B cell (primary cell): ENCODE results near the gene KANK2. TPM values are rescaled to one million over a fixed set of nuclear protein-coding genes. Genes with fewer than 3 reads are reported as not detected.
"Not testable (repeated sequence)": the region's sequence is repeated elsewhere in the genome, so short reads cannot be mapped to it uniquely, and the experiment has no call there.

Source experiments
- ATAC-seq: fragments of 200-7000 bp; cut with Tn5 transposase; one replicate; pipeline ENCODE4 v1.10.0; 2021; ENCODE audit warnings: low read depth, mild to moderate bottlenecking, moderate number of reproducible peaks, moderate library complexity
- CTCF ChIA-PET: fragments of 350-600 bp; sonication (Branson Sonifier 250); formaldehyde crosslinking; loops from one replicate; lab custom pipeline; 2021; ENCODE audit warnings: antibody characterized with exemption, inconsistent platforms; lab: Charles Lee
- POLR2A ChIA-PET: fragments of 350-600 bp; sonication (Branson Sonifier 250); formaldehyde crosslinking; loops from one replicate; lab custom pipeline; 2021; ENCODE audit warnings: antibody characterized with exemption; lab: Charles Lee
- DNase-seq: peaks from one replicate; pipeline ENCODE4 v3.0.0; 2013
- H2AFZ ChIP-seq: 2 replicates; pipeline ENCODE4 v1.6.1; 2012; ENCODE audit warnings: mild to moderate bottlenecking, low read depth, low read length; ENCODE audit not compliant: insufficient read depth, poor library complexity, severe bottlenecking
- H3K27ac ChIP-seq, 2 donors: 1 replicate in 1 of 2; 2 replicates in 1 of 2; pipeline ENCODE4 v1.5.1; 2012 to 2013; ENCODE audit warnings: low read length in 2 of 2, mild to moderate bottlenecking in 2 of 2, moderate library complexity in 1 of 2
- H3K27me3 ChIP-seq, 4 experiments: fragments of 200-600 bp in 1 of 4; sonication (generic) in 1 of 4; replicated peaks in 1 of 4; 1 replicate in 2 of 4; 2 replicates in 2 of 4; pipeline versions ENCODE4 v1.6.1 to v1.7.0; 2013 to 2016; ENCODE audit warnings: low read length in 3 of 4, mild to moderate bottlenecking in 2 of 4, mixed read lengths in 1 of 4, moderate library complexity in 1 of 4; ENCODE audit not compliant: insufficient read depth in 4 of 4, control insufficient read depth in 3 of 4; ENCODE audit errors: control extremely low read depth in 1 of 4
- H3K36me3 ChIP-seq, 2 experiments: replicated peaks in 1 of 2; 1 replicate in 1 of 2; 2 replicates in 1 of 2; pipeline versions ENCODE4 v1.6.1 to v1.7.1; 2013; ENCODE audit warnings: low read length in 1 of 2; ENCODE audit not compliant: insufficient read depth in 2 of 2, control insufficient read depth in 1 of 2; ENCODE audit errors: control extremely low read depth in 1 of 2, extremely low read depth in 1 of 2
- H3K4me1 ChIP-seq, 2 donors: fragments of 200-600 bp in 1 of 2; sonication (generic) in 1 of 2; 1 replicate in 1 of 2; 2 replicates in 1 of 2; pipeline versions ENCODE4 v1.5.1 to v1.6.1; 2013 to 2017; ENCODE audit warnings: low read length in 2 of 2; ENCODE audit not compliant: control insufficient read depth in 2 of 2, insufficient read depth in 2 of 2
- H3K4me2 ChIP-seq: replicated peaks from 2 replicates; pipeline ENCODE3; 2012; ENCODE audit warnings: mild to moderate bottlenecking, low read depth, low read length; ENCODE audit not compliant: poor library complexity, severe bottlenecking
- H3K4me3 ChIP-seq, 5 experiments: fragments of 200-600 bp in 1 of 5; sonication (generic) in 1 of 5; 1 replicate in 3 of 5; 2 replicates in 2 of 5; pipeline versions ENCODE4 v1.5.1 to v1.7.0; 2011 to 2016; ENCODE audit warnings: low read length in 4 of 5, mild to moderate bottlenecking in 4 of 5, low read depth in 2 of 5, control low read depth in 1 of 5, moderate library complexity in 1 of 5; ENCODE audit not compliant: insufficient read depth in 1 of 5; ENCODE audit errors: control extremely low read depth in 1 of 5, extremely low read depth in 1 of 5
- H3K79me2 ChIP-seq: fragments of 200-600 bp; sonication (generic); one replicate; pipeline ENCODE4 v1.6.0; 2016; ENCODE audit warnings: low read length; ENCODE audit not compliant: control insufficient read depth, insufficient read depth
- H3K9ac ChIP-seq: fragments of 200-600 bp; sonication (generic); 2 replicates; pipeline ENCODE4 v1.6.1; 2017; ENCODE audit warnings: mild to moderate bottlenecking, low read length, moderate library complexity
- H3K9me3 ChIP-seq, 3 donors: one replicate each; pipeline versions ENCODE4 v1.6.1 to v1.7.1; 2013; ENCODE audit warnings: low read length in 2 of 3; ENCODE audit not compliant: control insufficient read depth in 2 of 3, insufficient read depth in 1 of 3; ENCODE audit errors: control extremely low read depth in 1 of 3
- H4K20me1 ChIP-seq: 2 replicates; pipeline ENCODE4 v1.6.0; 2012; ENCODE audit warnings: mild to moderate bottlenecking, low read length; ENCODE audit not compliant: insufficient read depth, control insufficient read depth, poor library complexity, severe bottlenecking
- H3K27ac Mint-ChIP-seq: one replicate; pipeline ENCODE4 v1.8.0; 2021; ENCODE audit warnings: mixed read lengths
- H3K27me3 Mint-ChIP-seq: one replicate; pipeline ENCODE4 v1.8.0; 2021; ENCODE audit warnings: mixed read lengths
- H3K4me1 Mint-ChIP-seq: one replicate; pipeline ENCODE4 v1.8.0; 2021; ENCODE audit warnings: mixed read lengths
- H3K4me3 Mint-ChIP-seq: one replicate; pipeline ENCODE4 v1.8.0; 2021; ENCODE audit warnings: mixed read lengths
- H3K9me3 Mint-ChIP-seq: one replicate; pipeline ENCODE4 v1.8.0; 2022; ENCODE audit warnings: mixed read lengths; ENCODE audit not compliant: insufficient read depth
- CTCF ChIP-seq: fragments of 200-600 bp; IDR thresholded peaks from one replicate; pipeline ENCODE4 v1.8.0; 2022; ENCODE audit warnings: antibody characterized with exemption, mild to moderate bottlenecking
- EZH2 ChIP-seq: IDR thresholded peaks from 2 replicates; pipeline ENCODE4 v1.6.1; 2012; ENCODE audit warnings: borderline replicate concordance, low read depth, mild to moderate bottlenecking, moderate library complexity, low read length; ENCODE audit not compliant: insufficient read depth, poor library complexity, severe bottlenecking
- WGBS: methylation state at CpG from one replicate; pipeline ENCODE4 v1.1.5; 2013; ENCODE audit warnings: missing lambda C conversion rate; ENCODE audit not compliant: insufficient coverage; 5-methylcytosine and 5-hydroxymethylcytosine counted together
- intact Hi-C: fragments of 100-400 bp; cut with micrococcal nuclease; formaldehyde crosslinking; loops from one replicate; pipeline ENCODE4 v1.10.0; 2022
- polyA plus RNA-seq: library from polyadenylated mRNA; depleted of rRNA; stranded (reverse); fragments of >200 nt; gene quantifications from 2 replicates; pipeline ENCODE4 v1.2.3, GENCODE V29; 2012
- total RNA-seq, 2 donors: library from RNA; stranded (reverse); fragments of 120-200 nt in 1 of 2; gene quantifications; 1 replicate in 1 of 2; 2 replicates in 1 of 2; pipeline versions ENCODE4 v1.2.3 to v1.2.4, GENCODE V29; 2013 to 2022

Gene KANK2
- total and polyA plus RNA-seq, 2 donors (not counting 1 experiment from before 2014, with no cell fraction given): 0.54 to 18.9 TPM

DNA sequence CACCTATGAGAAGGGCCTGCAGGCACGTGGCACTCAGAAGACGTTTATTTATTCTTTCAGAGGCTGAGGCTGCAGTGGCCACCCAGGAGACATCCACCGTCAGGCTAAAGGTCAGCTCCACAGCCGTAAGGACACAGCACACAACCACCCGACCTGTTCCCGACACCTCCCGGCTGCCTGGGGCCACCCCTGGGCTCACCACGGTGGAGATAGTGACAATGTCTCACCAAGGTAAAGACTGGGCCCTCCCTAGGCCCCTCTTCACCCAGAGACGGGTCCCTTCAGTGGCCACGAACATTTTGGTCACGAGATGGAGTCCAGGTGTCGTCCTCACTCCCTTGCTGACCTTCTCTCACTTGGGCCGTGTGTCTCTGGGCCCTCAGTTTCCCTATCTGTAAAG is 74.2 kb downstream of the KANK2 start:
- H3K4me1 Mint-ChIP-seq: peaks cover 2% of the 10 kb centered on the region
- H3K27me3 ChIP-seq: no peaks in the 10 kb centered on the region
- H3K27ac ChIP-seq: no peak overlapping the region
- TF ChIP-seq EZH2 (no peak), CTCF (no peak)
- DNase-seq (no peak), ATAC-seq (no peak)
- H3K27ac Mint-ChIP-seq: no peak overlapping the region
- H3K4me3 ChIP-seq: no peak overlapping the region
- H3K9ac ChIP-seq: no peak overlapping the region
- H2AFZ ChIP-seq: no peak overlapping the region
- intact Hi-C loops: no loop called here
- no peaks in the 10 kb centered on the region for H3K27me3 Mint-ChIP-seq
- H3K4me1 ChIP-seq: no peaks in the 10 kb centered on the region
- H3K4me3 Mint-ChIP-seq: no peak overlapping the region
- ChIA-PET CTCF (no interaction called here), POLR2A (interaction anchor here (0.7 kb wide), 1 partner anchor 521 kb away, joined by 3 read pairs; no protein-coding TSS in a partner anchor)
- 97% methylated on average over 13 of the region's 13 CpGs for WGBS
- no peaks in the 10 kb centered on the region for H3K79me2 ChIP-seq
- no peak overlapping the region for H3K4me2 ChIP-seq
- H3K9me3 ChIP-seq: peaks cover 0 to 3% (median 0%) of the 10 kb centered on the region in 3 donors
- no peaks in the 10 kb centered on the region for H4K20me1 ChIP-seq
- peaks cover 0 to 1% of the 10 kb centered on the region in 2 experiments for H3K36me3 ChIP-seq
- H3K9me3 Mint-ChIP-seq: no peaks in the 10 kb centered on the region

GRCh38 chr19:11121963-11122362 is 75.4 kb downstream of the KANK2 start:
- H3K9ac ChIP-seq, H3K9me3 Mint-ChIP-seq, H3K27ac ChIP-seq, ATAC-seq, POLR2A ChIA-PET, H2AFZ ChIP-seq, H3K36me3 ChIP-seq, H3K79me2 ChIP-seq, H3K9me3 ChIP-seq, H3K27me3 Mint-ChIP-seq, DNase-seq, H3K4me3 Mint-ChIP-seq, H3K4me2 ChIP-seq, H3K4me3 ChIP-seq, H3K27ac Mint-ChIP-seq, H3K27me3 ChIP-seq, H3K4me1 Mint-ChIP-seq, intact Hi-C loops, H4K20me1 ChIP-seq, H3K4me1 ChIP-seq: not testable (repeated sequence)
- CTCF ChIA-PET: interaction anchor here (0.7 kb wide), 1 partner anchor 16 kb away, joined by 3 read pairs; no protein-coding TSS in a partner anchor
- no CpG with 5 or more reads among the region's 17 CpGs for WGBS
